Right lobe of liver (tissue), 4 donors: ENCODE measurements around the gene NDUFS4.

Experiments
- CTCF ChIP-seq, 4 donors: fragments of 200-600 bp in 3 of 4; fragments of 450-650 bp in 1 of 4; IDR thresholded peaks; one replicate each; pipeline versions ENCODE4 v1.5.1 to v1.8.0; 2016 to 2022; ENCODE audit warnings: antibody characterized with exemption in 4 of 4, mild to moderate bottlenecking in 2 of 4
- POLR2A ChIP-seq: fragments of 450-650 bp; IDR thresholded peaks from one replicate; pipeline ENCODE4 v1.6.1; 2017; ENCODE audit warnings: antibody characterized with exemption, mild to moderate bottlenecking
- donor health status: DM: no; HTN: no; CAD: no.
- donor health status: DM: no; HTN: no; CAD: no.
- donor health status: DM: no; HTN: yes; CAD: no.

- TF ChIP-seq POLR2A (no peak), CTCF (IDR thresholded peaks at IDR 0.05) (no peak)
These were observed 165.7 kb downstream of the NDUFS4 start for GRCh38 chr5:53726121-53726520.
